Stomach (tissue), 9 donors: Measurements from ENCODE around the gene APLN. TPM values are rescaled to one million over a fixed set of nuclear protein-coding genes. Genes with fewer than 3 reads are reported as not detected.

ENCODE experiments used
- DNase-seq, 2 donors: peaks; one replicate each; pipeline versions ENCODE4 v3.0.0 to v3.0.0-alpha.2; 2013 to 2019
- H3K27ac ChIP-seq, 5 donors: fragments of 200-600 bp in 4 of 5; sonication (generic) in 4 of 5; one replicate each; pipeline ENCODE4 v1.5.1; 2013 to 2019; ENCODE audit warnings: mild to moderate bottlenecking in 1 of 5, moderate library complexity in 1 of 5
- H3K27me3 ChIP-seq, 3 donors: fragments of 200-600 bp; sonication (generic); one replicate each; pipeline ENCODE4 v1.5.1; 2017 to 2019; ENCODE audit warnings: mixed run types in 1 of 3
- H3K36me3 ChIP-seq, 4 donors: fragments of 200-600 bp; sonication (generic); 1 replicate in 3 of 4; 2 replicates in 1 of 4; pipeline ENCODE4 v1.5.1; 2016 to 2019
- H3K4me1 ChIP-seq, 4 donors: fragments of 200-600 bp; sonication (generic); one replicate each; pipeline ENCODE4 v1.5.1; 2016 to 2019
- H3K4me3 ChIP-seq, 4 donors: fragments of 200-600 bp; sonication (generic) in 3 of 4; one replicate each; pipeline ENCODE4 v1.5.1; 2016 to 2019; ENCODE audit warnings: mild to moderate bottlenecking in 1 of 4
- H3K9me3 ChIP-seq, 4 donors: fragments of 200-600 bp; sonication (generic); one replicate each; pipeline ENCODE4 v1.5.1; 2016 to 2019
- CTCF ChIP-seq, 7 experiments: fragments of 450-650 bp in 4 of 7; fragments of 200-600 bp in 3 of 7; sonication (generic) in 3 of 7; IDR thresholded peaks; one replicate each; pipeline ENCODE4 v1.5.1; 2016 to 2019; ENCODE audit warnings: antibody characterized with exemption in 7 of 7, control low read depth in 2 of 7, mild to moderate bottlenecking in 1 of 7
- EP300 ChIP-seq: sonication (generic); formaldehyde crosslinking; IDR thresholded peaks from one replicate; pipeline ENCODE4 v1.6.1; 2017; ENCODE audit warnings: antibody characterized with exemption
- POLR2A ChIP-seq, 4 donors: fragments of 450-650 bp; IDR thresholded peaks; one replicate each; pipeline ENCODE4 v1.6.1; 2016; ENCODE audit warnings: antibody characterized with exemption in 4 of 4, control low read depth in 2 of 4, mild to moderate bottlenecking in 1 of 4, moderate library complexity in 1 of 4
- POLR2AphosphoS5 ChIP-seq, 3 donors: sonication (generic); formaldehyde crosslinking; IDR thresholded peaks; one replicate each; pipeline ENCODE4 v1.6.1; 2016; ENCODE audit warnings: antibody characterized with exemption in 3 of 3
- WGBS, 5 donors: extraction: QIAGEN DNeasy Blood & Tissue Kit in 3 of 5; methylation state at CpG; one replicate each; pipeline versions ENCODE4 v1.1.5 to v1.1.7; 2013 to 2018; 5-methylcytosine and 5-hydroxymethylcytosine counted together
- intact Hi-C: fragments of 100-400 bp; cut with DNase I; formaldehyde crosslinking; loops from one replicate; pipeline ENCODE4 v1.15.1; 2023; ENCODE audit warnings: low total_unique reads
- polyA plus RNA-seq, 3 donors: library from polyadenylated mRNA; stranded (reverse); fragments of 200-250 nt; gene quantifications; one replicate each; pipeline ENCODE4 v1.2.3, GENCODE V29; 2013
- total RNA-seq, 5 donors: library from RNA; depleted of rRNA; stranded (reverse); fragments of >200 nt; gene quantifications; one replicate each; pipeline versions ENCODE4 v1.1.0 to v1.2.3, GENCODE V29; 2014 to 2016
- donor health status: healthy with polysubstance abuse.
- donor health status: Bipolar disorder and iron deficiency.
- donor health status: healthy.

The APLN gene
- total and polyA plus RNA-seq, 8 donors, result 0.18 to 1.1 (median 0.37) TPM; not detected in 4

GRCh38 chrX:129641941-129642340 is 12.8 kb downstream of the APLN start:
- H3K27me3 ChIP-seq, result peaks cover 0 to 6% (median 0%) of the 10 kb centered on the region in 3 donors
- no peak for TF ChIP-seq EP300
- no peak for TF ChIP-seq POLR2A (IDR thresholded peaks at IDR 0.05)
- TF ChIP-seq CTCF (IDR thresholded peaks at IDR 0.05), result no peak
- TF ChIP-seq POLR2AphosphoS5 (IDR thresholded peaks at IDR 0.05), result no peak
- H3K4me3 ChIP-seq, result no peak overlapping the region
- H3K9me3 ChIP-seq, result peaks cover 0 to 15% (median 6%) of the 10 kb centered on the region in 4 donors
- WGBS, 5 donors, result 49 to 83% (median 65%) methylated on average over 3 of the region's 3 CpGs
- H3K27ac ChIP-seq, result no peak overlapping the region
- DNase-seq, result peak in 1 of 2 donors; percentile 11
- no peaks in the 10 kb centered on the region for H3K36me3 ChIP-seq
- no peaks in the 10 kb centered on the region for H3K4me1 ChIP-seq
- intact Hi-C loops, result no loop called here

- DNase-seq, result no peak
- no peaks in the 10 kb centered on the region for H3K4me1 ChIP-seq
- peaks cover 0 to 6% (median 0%) of the 10 kb centered on the region in 3 donors for H3K27me3 ChIP-seq
- no peak overlapping the region for H3K27ac ChIP-seq
- 66 to 85% (median 70%) methylated on average over 3 of the region's 3 CpGs for WGBS, 5 donors
- no peaks in the 10 kb centered on the region for H3K36me3 ChIP-seq
- H3K4me3 ChIP-seq, result no peak overlapping the region
- TF ChIP-seq EP300 (no peak), POLR2A (IDR thresholded peaks at IDR 0.05) (no peak)
- peaks cover 0 to 15% (median 6%) of the 10 kb centered on the region in 4 donors for H3K9me3 ChIP-seq
- intact Hi-C loops, result no loop called here
Measured at GRCh38 chrX:129641469-129641868, 13.3 kb downstream of the APLN start.

GRCh38 chrX:129640737-129641136 is 14.0 kb downstream of the APLN start:
- no peak overlapping the region for H3K4me3 ChIP-seq
- WGBS, 5 donors, result 81 to 100% (median 88%) methylated on average over 1 of the region's 1 CpG
- DNase-seq, result no peak
- peaks cover 0 to 6% (median 0%) of the 10 kb centered on the region in 3 donors for H3K27me3 ChIP-seq
- intact Hi-C loops, result no loop called here
- peaks cover 0 to 15% (median 6%) of the 10 kb centered on the region in 4 donors for H3K9me3 ChIP-seq
- TF ChIP-seq EP300, result no peak
- no peak for TF ChIP-seq POLR2AphosphoS5 (IDR thresholded peaks at IDR 0.05)
- TF ChIP-seq POLR2A (IDR thresholded peaks at IDR 0.05), result no peak
- no peak for TF ChIP-seq CTCF (IDR thresholded peaks at IDR 0.05)
- H3K27ac ChIP-seq, result no peak overlapping the region
- H3K36me3 ChIP-seq, result no peaks in the 10 kb centered on the region
- no peaks in the 10 kb centered on the region for H3K4me1 ChIP-seq

- DNase-seq, result no peak
- no peaks in the 10 kb centered on the region for H3K36me3 ChIP-seq
- no peak overlapping the region for H3K4me3 ChIP-seq
- TF ChIP-seq POLR2AphosphoS5 (IDR thresholded peaks at IDR 0.05), result no peak
- no peak for TF ChIP-seq CTCF (IDR thresholded peaks at IDR 0.05)
- no peak for TF ChIP-seq POLR2A (IDR thresholded peaks at IDR 0.05)
- TF ChIP-seq EP300, result no peak
- intact Hi-C loops, result loop anchor here (5.0 kb wide), 1 partner anchor 88 kb away; no protein-coding TSS in a partner anchor
- H3K27me3 ChIP-seq, result peaks cover 0 to 6% (median 0%) of the 10 kb centered on the region in 3 donors
- WGBS, 5 donors, result 66 to 84% (median 83%) methylated on average over 7 to 8 of the region's 8 CpGs
- no peaks in the 10 kb centered on the region for H3K4me1 ChIP-seq
- no peak overlapping the region for H3K27ac ChIP-seq
- peaks cover 0 to 15% (median 6%) of the 10 kb centered on the region in 4 donors for H3K9me3 ChIP-seq
Measured at GRCh38 chrX:129638917-129639316, 15.8 kb downstream of the APLN start.
